Measurements from ENCODE around the gene TRIM25. TPM values are rescaled to one million over a fixed set of nuclear protein-coding genes. Genes with fewer than 3 reads are reported as not detected.
"Not testable (repeated sequence)": the region's sequence is repeated elsewhere in the genome, so short reads cannot be mapped to it uniquely, and the experiment has no call there.

The TRIM25 gene
- 100 to 1,000 TPM; 168 to 193 TPM for total RNA-seq

- H3K4me3 Mint-ChIP-seq, result peak within 1 kb of the TSS; percentile 99
- POLR2A ChIA-PET, result interaction anchor here (0.6 to 1.3 kb wide), 2 partner anchors 24 to 1457 kb away, joined by 3 to 4 read pairs; no protein-coding TSS in a partner anchor
- peaks cover 40% of the 10 kb centered on the region for H3K36me3 Mint-ChIP-seq (ENCODE audit: low read depth)
- CTCF ChIA-PET, result interaction anchor here (0.6 to 1.3 kb wide), 5 partner anchors 9 to 44 kb away, joined by 3 to 4 read pairs (median 3); no protein-coding TSS in a partner anchor
- DNase-seq, result peak; percentile 92
- peaks cover 52% of the 10 kb centered on the region for H3K4me1 Mint-ChIP-seq
- no peaks in the 10 kb centered on the region for H3K27me3 Mint-ChIP-seq
- H3K27ac Mint-ChIP-seq, result peak within 1 kb of the TSS; percentile 98
- H3K9me3 Mint-ChIP-seq, result peaks cover 16% of the 10 kb centered on the region
Measured at GRCh38 chr17:56913867-56914580, at the start of gene TRIM25. Gene TRIM25 (minus strand): TSS chr17:56914049. CDS start chr17:56913988, 61 bp downstream.

- ChIA-PET CTCF (interaction anchor here (0.7 to 1.4 kb wide), 8 partner anchors 8 to 50 kb away, joined by 3 to 7 read pairs (median 3); partner anchors contain the start of gene SCPEP1), POLR2A (no interaction called here)
- H3K4me1 Mint-ChIP-seq, result peaks cover 28% of the 10 kb centered on the region
Measured at GRCh38 chr17:56960596-56961538, 47.0 kb upstream of the TRIM25 start, which contains the start of gene COIL. Gene COIL (minus strand): TSS chr17:56961050. CDS start chr17:56961019, 31 bp downstream.

GRCh38 chr17:56956992-56957391, 43.1 kb upstream of the TRIM25 start:
- DNase-seq, result no peak
- CTCF ChIA-PET, result no interaction called here
- Mint-ChIP-seq H3K4me3 (no peak overlapping the region), H3K36me3 (ENCODE audit: low read depth) (no peaks in the 10 kb centered on the region), H3K9me3 (no peaks in the 10 kb centered on the region), H3K27me3 (no peaks in the 10 kb centered on the region), H3K27ac (no peak overlapping the region), H3K4me1 (peaks cover 26% of the 10 kb centered on the region)
- POLR2A ChIA-PET, result no interaction called here

More at GRCh38 chr17:56960596-56961538, 47.0 kb upstream of the TRIM25 start, which contains the start of gene COIL:
- peak within 1 kb of the TSS; percentile 80 for H3K4me3 Mint-ChIP-seq
- DNase-seq, result peak; percentile 95
- H3K9me3 Mint-ChIP-seq, result no peaks in the 10 kb centered on the region
- no peaks in the 10 kb centered on the region for H3K36me3 Mint-ChIP-seq (ENCODE audit: low read depth)
- no peaks in the 10 kb centered on the region for H3K27me3 Mint-ChIP-seq
- H3K27ac Mint-ChIP-seq, result peak within 1 kb of the TSS; percentile 91

DNA sequence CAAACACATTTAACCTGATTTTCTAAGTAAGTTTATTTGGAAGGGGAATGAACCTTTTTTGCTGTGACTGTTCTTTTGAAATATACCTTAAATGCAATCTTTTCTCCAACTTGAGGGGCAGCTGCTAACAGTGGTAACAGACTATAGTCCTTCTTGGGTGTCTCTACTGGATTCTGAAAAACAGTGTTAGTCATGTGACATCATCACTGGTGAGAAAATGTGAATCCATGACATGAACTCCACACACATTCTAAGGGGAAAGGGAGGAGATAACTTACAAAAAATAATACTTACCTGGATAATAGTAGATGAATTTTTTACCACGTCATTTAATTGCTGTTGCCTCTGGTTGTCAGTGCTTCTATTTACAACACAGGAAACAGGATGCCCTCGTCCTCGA, 35.7 kb upstream of the TRIM25 start:
- ChIA-PET POLR2A (no interaction called here), CTCF (no interaction called here)
- peaks cover 24% of the 10 kb centered on the region for H3K36me3 Mint-ChIP-seq (ENCODE audit: low read depth)
- DNase-seq, result no peak
- H3K27me3 Mint-ChIP-seq, result no peaks in the 10 kb centered on the region
- H3K9me3 Mint-ChIP-seq, result no peaks in the 10 kb centered on the region
- no peak overlapping the region for H3K27ac Mint-ChIP-seq
- H3K4me3 Mint-ChIP-seq, result no peak overlapping the region
- peaks cover 18% of the 10 kb centered on the region for H3K4me1 Mint-ChIP-seq

GRCh38 chr17:56948491-56948890, 34.6 kb upstream of the TRIM25 start:
- peaks cover 24% of the 10 kb centered on the region for H3K36me3 Mint-ChIP-seq (ENCODE audit: low read depth)
- ChIA-PET CTCF (interaction anchor here (0.6 kb wide), 1 partner anchor 537 kb away, joined by 3 read pairs; no protein-coding TSS in a partner anchor), POLR2A (no interaction called here)
- DNase-seq, result no peak
- peaks cover 16% of the 10 kb centered on the region for H3K4me1 Mint-ChIP-seq
- H3K9me3 Mint-ChIP-seq, result no peaks in the 10 kb centered on the region
- no peaks in the 10 kb centered on the region for H3K27me3 Mint-ChIP-seq
- no peak overlapping the region for H3K27ac Mint-ChIP-seq
- H3K4me3 Mint-ChIP-seq, result no peak overlapping the region

GRCh38 chr17:56947741-56948140, 33.9 kb upstream of the TRIM25 start:
- H3K4me3 Mint-ChIP-seq, result no peak overlapping the region
- H3K36me3 Mint-ChIP-seq (ENCODE audit: low read depth), result peaks cover 24% of the 10 kb centered on the region
- no peak for DNase-seq
- POLR2A ChIA-PET, result no interaction called here
- CTCF ChIA-PET, result interaction anchor here (0.6 to 0.7 kb wide), 2 partner anchors 250 to 538 kb away, joined by 3 read pairs; no protein-coding TSS in a partner anchor
- no peak overlapping the region for H3K27ac Mint-ChIP-seq
- peaks cover 15% of the 10 kb centered on the region for H3K4me1 Mint-ChIP-seq
- no peaks in the 10 kb centered on the region for H3K27me3 Mint-ChIP-seq
- H3K9me3 Mint-ChIP-seq, result no peaks in the 10 kb centered on the region

DNA sequence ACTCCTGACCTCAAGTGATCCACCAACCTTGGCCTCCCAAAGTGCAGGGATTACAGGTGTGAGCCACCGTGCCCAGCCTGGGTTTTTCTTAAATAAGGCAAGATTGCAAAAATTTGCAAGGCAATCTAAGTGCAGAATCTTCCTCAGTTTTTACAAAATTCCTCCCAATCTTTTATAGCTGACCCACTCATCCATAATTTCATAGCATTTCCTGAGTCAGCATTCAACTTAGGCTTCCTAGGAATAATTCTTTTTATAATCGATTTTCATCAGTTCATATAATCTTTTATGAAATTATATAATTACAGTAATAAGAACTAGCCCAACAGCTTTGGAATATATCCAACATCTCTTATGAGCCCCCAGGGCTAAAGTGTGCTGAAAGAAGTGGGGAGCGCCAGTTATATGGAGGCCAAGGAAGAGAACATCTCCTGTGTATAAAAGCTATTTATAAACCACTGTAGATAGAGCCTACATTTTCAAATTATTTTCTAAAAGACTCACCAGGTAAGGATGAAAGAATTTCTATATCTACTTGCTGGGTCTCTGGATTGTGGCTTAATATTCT, 32.2 kb upstream of the TRIM25 start:
- no peaks in the 10 kb centered on the region for H3K9me3 Mint-ChIP-seq
- H3K4me1 Mint-ChIP-seq, result peaks cover 14% of the 10 kb centered on the region
- POLR2A ChIA-PET, result no interaction called here
- H3K27me3 Mint-ChIP-seq, result no peaks in the 10 kb centered on the region
- H3K36me3 Mint-ChIP-seq (ENCODE audit: low read depth), result peaks cover 34% of the 10 kb centered on the region
- H3K4me3 Mint-ChIP-seq, result no peak overlapping the region
- no peak overlapping the region for H3K27ac Mint-ChIP-seq
- DNase-seq, result no peak
- CTCF ChIA-PET, result interaction anchor here (0.6 to 1.6 kb wide), 2 partner anchors 15 to 87 kb away, joined by 3 to 7 read pairs; partner anchors contain the start of gene COIL

DNA sequence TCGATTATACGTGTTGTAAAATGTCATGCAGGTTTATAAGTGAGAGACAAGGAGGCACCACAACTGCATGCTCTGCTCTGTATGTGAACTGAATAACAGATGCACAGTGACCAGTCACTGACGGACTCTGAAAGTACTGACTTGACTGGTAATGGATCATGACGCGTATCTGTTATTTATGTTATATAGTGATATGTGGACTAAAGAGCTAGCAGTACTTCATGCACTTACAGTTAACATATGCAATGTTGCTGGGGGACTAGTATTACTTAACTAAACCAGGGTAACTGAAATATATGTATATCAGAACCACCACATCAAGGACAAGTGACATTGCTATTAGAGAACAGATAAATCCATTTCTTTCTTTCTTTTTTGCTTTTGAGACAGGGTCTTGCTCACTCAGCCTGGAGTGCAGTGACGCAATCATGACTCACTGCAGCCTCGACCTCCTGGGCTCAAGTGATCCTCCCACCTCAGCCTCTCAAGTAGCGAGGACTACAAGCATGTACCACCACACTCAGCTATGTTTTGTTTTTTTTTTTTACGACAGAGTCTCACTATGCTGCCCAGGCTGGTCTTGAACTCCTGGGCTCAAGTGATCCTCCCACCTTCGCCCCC, 29.8 kb upstream of the TRIM25 start:
- DNase-seq, result no peak
- no peak overlapping the region for H3K27ac Mint-ChIP-seq
- H3K36me3 Mint-ChIP-seq (ENCODE audit: low read depth), result peaks cover 29% of the 10 kb centered on the region
- H3K4me3 Mint-ChIP-seq, result no peak overlapping the region
- H3K27me3 Mint-ChIP-seq, result no peaks in the 10 kb centered on the region
- ChIA-PET CTCF (interaction anchor here (1.2 kb wide), 1 partner anchor 10 kb away, joined by 3 read pairs; no protein-coding TSS in a partner anchor), POLR2A (no interaction called here)
- H3K9me3 Mint-ChIP-seq, result no peaks in the 10 kb centered on the region
- H3K4me1 Mint-ChIP-seq, result peaks cover 4% of the 10 kb centered on the region

GRCh38 chr17:56939869-56940484, 26.1 kb upstream of the TRIM25 start:
- POLR2A ChIA-PET, result no interaction called here

GRCh38 chr17:56938206-56938605, 24.4 kb upstream of the TRIM25 start:
- Mint-ChIP-seq H3K27ac (peak overlapping the region; percentile 23), H3K36me3 (ENCODE audit: low read depth) (peaks cover 54% of the 10 kb centered on the region), H3K4me1 (peaks cover 30% of the 10 kb centered on the region)
- H3K4me3 Mint-ChIP-seq, H3K27me3 Mint-ChIP-seq, DNase-seq, H3K9me3 Mint-ChIP-seq, CTCF ChIA-PET: not testable (repeated sequence)
- POLR2A ChIA-PET, result interaction anchor here (1.1 kb wide), 1 partner anchor 25 kb away, joined by 3 read pairs; the partner anchor contains the start of gene TRIM25

More at GRCh38 chr17:56939869-56940484, 26.1 kb upstream of the TRIM25 start:
- DNase-seq, result peak; percentile 13
- peaks cover 40% of the 10 kb centered on the region for H3K36me3 Mint-ChIP-seq (ENCODE audit: low read depth)
- H3K9me3 Mint-ChIP-seq, result no peaks in the 10 kb centered on the region
- no peak overlapping the region for H3K4me3 Mint-ChIP-seq
- no peaks in the 10 kb centered on the region for H3K27me3 Mint-ChIP-seq
- H3K27ac Mint-ChIP-seq, result no peak overlapping the region
- H3K4me1 Mint-ChIP-seq, result peaks cover 19% of the 10 kb centered on the region
- CTCF ChIA-PET, result interaction anchor here (0.7 to 1.4 kb wide), 5 partner anchors 11 to 122 kb away, joined by 3 to 6 read pairs (median 3); no protein-coding TSS in a partner anchor

DNA sequence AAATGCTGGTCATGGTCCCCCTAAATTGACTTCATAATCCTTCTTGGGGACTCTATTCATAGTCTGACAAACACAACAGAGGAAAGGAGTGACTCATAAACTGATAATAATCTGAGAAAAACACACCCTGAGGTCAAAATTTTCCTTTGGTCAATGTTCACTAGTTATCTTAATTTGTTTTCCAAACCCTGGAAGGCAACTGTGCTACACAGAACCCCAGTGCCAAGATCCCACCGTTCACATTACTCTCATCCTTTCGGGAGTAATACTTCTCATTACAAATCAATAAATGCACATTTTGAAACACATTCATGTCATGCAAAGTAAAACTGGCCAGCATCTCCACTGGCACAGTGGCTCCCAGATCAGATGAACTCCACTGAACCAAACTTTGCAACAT, 23.8 kb upstream of the TRIM25 start:
- no peak overlapping the region for H3K4me3 Mint-ChIP-seq
- no peaks in the 10 kb centered on the region for H3K27me3 Mint-ChIP-seq
- DNase-seq, result no peak
- no peaks in the 10 kb centered on the region for H3K9me3 Mint-ChIP-seq
- H3K27ac Mint-ChIP-seq, result no peak overlapping the region
- ChIA-PET POLR2A (interaction anchor here (1.1 kb wide), 1 partner anchor 24 kb away, joined by 3 read pairs; the partner anchor contains the start of gene TRIM25), CTCF (no interaction called here)
- H3K4me1 Mint-ChIP-seq, result peaks cover 30% of the 10 kb centered on the region
- H3K36me3 Mint-ChIP-seq (ENCODE audit: low read depth), result peaks cover 56% of the 10 kb centered on the region
